SK-N-SH treated with all-trans-retinoic acid at 6 μM for 48 hours (cell line): ENCODE results near the gene SC5D.

Source experiments
- ATAC-seq: fragments of 200-7000 bp; cut with Tn5 transposase; 3 replicates; pipeline ENCODE4 v1.9.1; 2020; ENCODE audit warnings: mild to moderate bottlenecking, moderate library complexity
- ARNTL ChIP-seq: fragments of 450-650 bp; formaldehyde crosslinking; IDR thresholded peaks from 2 replicates; pipeline ENCODE4 v1.5.0; 2020; ENCODE audit warnings: low read depth, mild to moderate bottlenecking, moderate library complexity, borderline replicate concordance
- BACH2 ChIP-seq: fragments of 250-450 bp; sonication (Bioruptor Pico); IDR thresholded peaks from 2 replicates; pipeline ENCODE4 v1.9.0; 2021; ENCODE audit warnings: mild to moderate bottlenecking, borderline replicate concordance
- GLIS3 ChIP-seq: fragments of 250-450 bp; sonication (Bioruptor Pico); IDR thresholded peaks from 2 replicates; pipeline ENCODE4 v1.5.0; 2020; ENCODE audit warnings: mild to moderate bottlenecking, moderate library complexity
- ISL1 ChIP-seq: fragments of 250-450 bp; sonication (Bioruptor Pico); IDR thresholded peaks from 2 replicates; pipeline ENCODE4 v2.1.2; 2022; ENCODE audit warnings: mild to moderate bottlenecking, moderate library complexity
- OSR1 ChIP-seq: fragments of 250-450 bp; sonication (Bioruptor Pico); IDR thresholded peaks from 2 replicates; pipeline ENCODE4 v1.8.0; 2022; ENCODE audit warnings: moderate library complexity, mild to moderate bottlenecking, inconsistent platforms
- PPARA ChIP-seq: fragments of 250-450 bp; sonication (Bioruptor Pico); IDR thresholded peaks from 2 replicates; pipeline ENCODE4 v1.5.0; 2020; ENCODE audit warnings: mild to moderate bottlenecking, borderline replicate concordance
- SNAI2 ChIP-seq: fragments of 250-450 bp; sonication (Bioruptor Pico); IDR thresholded peaks from 2 replicates; pipeline ENCODE4 v1.5.0; 2020; ENCODE audit warnings: mild to moderate bottlenecking, moderate library complexity
- TCF4 ChIP-seq: fragments of 250-450 bp; sonication (Bioruptor Pico); IDR thresholded peaks from 2 replicates; pipeline ENCODE4 v1.8.0; 2021; ENCODE audit warnings: mild to moderate bottlenecking, moderate library complexity, borderline replicate concordance
- ZC3H10 ChIP-seq: fragments of 250-450 bp; sonication (Bioruptor Pico); IDR thresholded peaks from 2 replicates; pipeline ENCODE4 v1.5.1; 2021; ENCODE audit warnings: mild to moderate bottlenecking, moderate library complexity
- ZFP3 ChIP-seq: fragments of 250-450 bp; sonication (Bioruptor Pico); IDR thresholded peaks from 2 replicates; pipeline ENCODE4 v1.5.0; 2020; ENCODE audit warnings: mild to moderate bottlenecking, moderate library complexity
- ZFP30 ChIP-seq: fragments of 450-650 bp; formaldehyde crosslinking; IDR thresholded peaks from 2 replicates; pipeline ENCODE4 v1.5.0; 2022; ENCODE audit warnings: mild to moderate bottlenecking, moderate library complexity
- ZNF565 ChIP-seq: fragments of 450-650 bp; formaldehyde crosslinking; conservative IDR thresholded peaks from 2 replicates; pipeline ENCODE4 v1.5.0; 2020; ENCODE audit warnings: low read depth, mild to moderate bottlenecking, moderate library complexity
- ZNF70 ChIP-seq: fragments of 450-650 bp; formaldehyde crosslinking; IDR thresholded peaks from 2 replicates; pipeline ENCODE4 v1.5.0; 2020; ENCODE audit warnings: mild to moderate bottlenecking, moderate library complexity
- ZNF8 ChIP-seq: fragments of 450-650 bp; formaldehyde crosslinking; IDR thresholded peaks from 2 replicates; pipeline ENCODE4 v1.5.0; 2020; ENCODE audit warnings: mild to moderate bottlenecking, moderate library complexity
- TF ChIP-seq, protein P1 (sequence below): fragments of 250-450 bp; sonication (Bioruptor Pico); IDR thresholded peaks from 2 replicates; pipeline ENCODE4 v1.5.1; 2021; ENCODE audit warnings: mild to moderate bottlenecking, moderate library complexity
- TF ChIP-seq, protein P2 (sequence below): fragments of 250-450 bp; sonication (Bioruptor Pico); IDR thresholded peaks from 2 replicates; pipeline ENCODE4 v1.5.0; 2020; ENCODE audit warnings: mild to moderate bottlenecking, moderate library complexity
- TF ChIP-seq, protein P3 (sequence below): fragments of 250-450 bp; sonication (Bioruptor Pico); IDR thresholded peaks from 2 replicates; pipeline ENCODE4 v1.8.0; 2021; ENCODE audit warnings: low read depth, mild to moderate bottlenecking, moderate library complexity, borderline replicate concordance
- TF ChIP-seq, protein P4 (sequence below): fragments of 250-450 bp; sonication (Bioruptor Pico); IDR thresholded peaks from 2 replicates; pipeline ENCODE4 v1.8.0; 2020; ENCODE audit warnings: mild to moderate bottlenecking, moderate library complexity, borderline replicate concordance
- TF ChIP-seq, protein P5 (sequence below): fragments of 250-450 bp; sonication (Bioruptor Pico); IDR thresholded peaks from 2 replicates; pipeline ENCODE4 v1.5.1; 2020; ENCODE audit warnings: low read depth, mild to moderate bottlenecking, moderate library complexity

SC5D gene

DNA sequence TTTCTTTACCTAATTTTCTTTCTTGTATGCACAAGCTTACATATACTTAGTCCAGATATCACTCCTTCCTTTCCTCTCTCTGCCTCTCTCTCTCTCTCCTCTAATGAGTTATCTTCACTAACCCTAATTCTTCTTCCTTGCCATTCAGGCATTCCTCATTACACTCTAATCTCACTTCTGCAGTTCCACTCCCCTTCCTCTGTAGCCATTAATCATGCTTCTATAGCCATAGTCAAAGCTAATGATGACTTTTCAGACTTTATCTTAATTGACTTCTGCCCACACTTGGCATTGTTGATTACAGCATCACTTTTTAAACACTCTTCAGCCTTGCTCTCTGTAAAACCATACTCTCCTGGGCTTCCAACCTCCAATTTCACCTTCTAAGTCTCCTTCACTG is 35.3 kb upstream of the SC5D start:
- TF ChIP-seq ZC3H10 (CRISPR knock-in tag), result no peak
- TF ChIP-seq SNAI2 (CRISPR knock-in tag), result no peak
- TF ChIP-seq, protein P1, sequence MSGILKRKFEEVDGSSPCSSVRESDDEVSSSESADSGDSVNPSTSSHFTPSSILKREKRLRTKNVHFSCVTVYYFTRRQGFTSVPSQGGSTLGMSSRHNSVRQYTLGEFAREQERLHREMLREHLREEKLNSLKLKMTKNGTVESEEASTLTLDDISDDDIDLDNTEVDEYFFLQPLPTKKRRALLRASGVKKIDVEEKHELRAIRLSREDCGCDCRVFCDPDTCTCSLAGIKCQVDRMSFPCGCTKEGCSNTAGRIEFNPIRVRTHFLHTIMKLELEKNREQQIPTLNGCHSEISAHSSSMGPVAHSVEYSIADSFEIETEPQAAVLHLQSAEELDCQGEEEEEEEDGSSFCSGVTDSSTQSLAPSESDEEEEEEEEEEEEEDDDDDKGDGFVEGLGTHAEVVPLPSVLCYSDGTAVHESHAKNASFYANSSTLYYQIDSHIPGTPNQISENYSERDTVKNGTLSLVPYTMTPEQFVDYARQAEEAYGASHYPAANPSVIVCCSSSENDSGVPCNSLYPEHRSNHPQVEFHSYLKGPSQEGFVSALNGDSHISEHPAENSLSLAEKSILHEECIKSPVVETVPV (CRISPR knock-in tag), result no peak
- TF ChIP-seq TCF4 (CRISPR knock-in tag), result no peak
- TF ChIP-seq ZNF8 (CRISPR knock-in tag), result no peak
- TF ChIP-seq ARNTL (CRISPR knock-in tag), result no peak
- TF ChIP-seq ZNF70 (CRISPR knock-in tag), result no peak
- no peak for TF ChIP-seq ZNF565 (CRISPR knock-in tag)
- no peak for TF ChIP-seq BACH2
- no peak for TF ChIP-seq OSR1
- TF ChIP-seq ISL1 (CRISPR knock-in tag), result no peak
- TF ChIP-seq, protein P2, sequence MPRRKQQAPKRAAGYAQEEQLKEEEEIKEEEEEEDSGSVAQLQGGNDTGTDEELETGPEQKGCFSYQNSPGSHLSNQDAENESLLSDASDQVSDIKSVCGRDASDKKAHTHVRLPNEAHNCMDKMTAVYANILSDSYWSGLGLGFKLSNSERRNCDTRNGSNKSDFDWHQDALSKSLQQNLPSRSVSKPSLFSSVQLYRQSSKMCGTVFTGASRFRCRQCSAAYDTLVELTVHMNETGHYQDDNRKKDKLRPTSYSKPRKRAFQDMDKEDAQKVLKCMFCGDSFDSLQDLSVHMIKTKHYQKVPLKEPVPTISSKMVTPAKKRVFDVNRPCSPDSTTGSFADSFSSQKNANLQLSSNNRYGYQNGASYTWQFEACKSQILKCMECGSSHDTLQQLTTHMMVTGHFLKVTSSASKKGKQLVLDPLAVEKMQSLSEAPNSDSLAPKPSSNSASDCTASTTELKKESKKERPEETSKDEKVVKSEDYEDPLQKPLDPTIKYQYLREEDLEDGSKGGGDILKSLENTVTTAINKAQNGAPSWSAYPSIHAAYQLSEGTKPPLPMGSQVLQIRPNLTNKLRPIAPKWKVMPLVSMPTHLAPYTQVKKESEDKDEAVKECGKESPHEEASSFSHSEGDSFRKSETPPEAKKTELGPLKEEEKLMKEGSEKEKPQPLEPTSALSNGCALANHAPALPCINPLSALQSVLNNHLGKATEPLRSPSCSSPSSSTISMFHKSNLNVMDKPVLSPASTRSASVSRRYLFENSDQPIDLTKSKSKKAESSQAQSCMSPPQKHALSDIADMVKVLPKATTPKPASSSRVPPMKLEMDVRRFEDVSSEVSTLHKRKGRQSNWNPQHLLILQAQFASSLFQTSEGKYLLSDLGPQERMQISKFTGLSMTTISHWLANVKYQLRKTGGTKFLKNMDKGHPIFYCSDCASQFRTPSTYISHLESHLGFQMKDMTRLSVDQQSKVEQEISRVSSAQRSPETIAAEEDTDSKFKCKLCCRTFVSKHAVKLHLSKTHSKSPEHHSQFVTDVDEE (CRISPR knock-in tag), result no peak
- TF ChIP-seq, protein P3, sequence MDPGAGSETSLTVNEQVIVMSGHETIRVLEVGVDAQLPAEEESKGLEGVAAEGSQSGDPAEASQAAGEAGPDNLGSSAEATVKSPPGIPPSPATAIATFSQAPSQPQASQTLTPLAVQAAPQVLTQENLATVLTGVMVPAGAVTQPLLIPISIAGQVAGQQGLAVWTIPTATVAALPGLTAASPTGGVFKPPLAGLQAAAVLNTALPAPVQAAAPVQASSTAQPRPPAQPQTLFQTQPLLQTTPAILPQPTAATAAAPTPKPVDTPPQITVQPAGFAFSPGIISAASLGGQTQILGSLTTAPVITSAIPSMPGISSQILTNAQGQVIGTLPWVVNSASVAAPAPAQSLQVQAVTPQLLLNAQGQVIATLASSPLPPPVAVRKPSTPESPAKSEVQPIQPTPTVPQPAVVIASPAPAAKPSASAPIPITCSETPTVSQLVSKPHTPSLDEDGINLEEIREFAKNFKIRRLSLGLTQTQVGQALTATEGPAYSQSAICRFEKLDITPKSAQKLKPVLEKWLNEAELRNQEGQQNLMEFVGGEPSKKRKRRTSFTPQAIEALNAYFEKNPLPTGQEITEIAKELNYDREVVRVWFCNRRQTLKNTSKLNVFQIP (CRISPR knock-in tag), result no peak
- no peak for TF ChIP-seq ZFP30 (CRISPR knock-in tag)
- no peak for TF ChIP-seq PPARA (CRISPR knock-in tag)
- TF ChIP-seq, protein P4, sequence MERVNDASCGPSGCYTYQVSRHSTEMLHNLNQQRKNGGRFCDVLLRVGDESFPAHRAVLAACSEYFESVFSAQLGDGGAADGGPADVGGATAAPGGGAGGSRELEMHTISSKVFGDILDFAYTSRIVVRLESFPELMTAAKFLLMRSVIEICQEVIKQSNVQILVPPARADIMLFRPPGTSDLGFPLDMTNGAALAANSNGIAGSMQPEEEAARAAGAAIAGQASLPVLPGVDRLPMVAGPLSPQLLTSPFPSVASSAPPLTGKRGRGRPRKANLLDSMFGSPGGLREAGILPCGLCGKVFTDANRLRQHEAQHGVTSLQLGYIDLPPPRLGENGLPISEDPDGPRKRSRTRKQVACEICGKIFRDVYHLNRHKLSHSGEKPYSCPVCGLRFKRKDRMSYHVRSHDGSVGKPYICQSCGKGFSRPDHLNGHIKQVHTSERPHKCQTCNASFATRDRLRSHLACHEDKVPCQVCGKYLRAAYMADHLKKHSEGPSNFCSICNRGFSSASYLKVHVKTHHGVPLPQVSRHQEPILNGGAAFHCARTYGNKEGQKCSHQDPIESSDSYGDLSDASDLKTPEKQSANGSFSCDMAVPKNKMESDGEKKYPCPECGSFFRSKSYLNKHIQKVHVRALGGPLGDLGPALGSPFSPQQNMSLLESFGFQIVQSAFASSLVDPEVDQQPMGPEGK (CRISPR knock-in tag), result no peak
- TF ChIP-seq, protein P5, sequence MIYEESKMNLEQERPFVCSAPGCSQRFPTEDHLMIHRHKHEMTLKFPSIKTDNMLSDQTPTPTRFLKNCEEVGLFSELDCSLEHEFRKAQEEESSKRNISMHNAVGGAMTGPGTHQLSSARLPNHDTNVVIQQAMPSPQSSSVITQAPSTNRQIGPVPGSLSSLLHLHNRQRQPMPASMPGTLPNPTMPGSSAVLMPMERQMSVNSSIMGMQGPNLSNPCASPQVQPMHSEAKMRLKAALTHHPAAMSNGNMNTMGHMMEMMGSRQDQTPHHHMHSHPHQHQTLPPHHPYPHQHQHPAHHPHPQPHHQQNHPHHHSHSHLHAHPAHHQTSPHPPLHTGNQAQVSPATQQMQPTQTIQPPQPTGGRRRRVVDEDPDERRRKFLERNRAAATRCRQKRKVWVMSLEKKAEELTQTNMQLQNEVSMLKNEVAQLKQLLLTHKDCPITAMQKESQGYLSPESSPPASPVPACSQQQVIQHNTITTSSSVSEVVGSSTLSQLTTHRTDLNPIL (CRISPR knock-in tag), result no peak
- TF ChIP-seq GLIS3, result no peak
- no peak for TF ChIP-seq ZFP3 (CRISPR knock-in tag)
- ATAC-seq, result no peak

DNA sequence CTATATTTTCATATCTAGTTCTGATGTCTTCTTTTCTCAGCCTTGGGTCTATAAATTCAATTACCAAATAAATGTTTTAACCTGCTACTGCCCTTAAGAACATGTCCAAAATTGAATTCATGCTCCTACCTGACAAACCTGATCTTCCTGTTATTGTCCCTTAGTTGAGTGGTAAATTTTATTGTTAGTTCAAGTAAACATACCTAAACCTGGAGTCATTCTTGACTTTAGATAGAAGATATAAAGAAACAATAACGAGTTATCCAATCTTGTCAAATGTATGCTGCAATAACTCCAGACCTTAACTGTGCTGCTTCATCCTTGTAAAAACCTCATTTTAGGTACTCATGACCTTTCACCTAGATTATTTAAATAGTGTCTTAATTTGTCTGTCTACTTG is 34.6 kb upstream of the SC5D start:
- TF ChIP-seq PPARA (CRISPR knock-in tag) (no peak), ZC3H10 (CRISPR knock-in tag) (no peak), BACH2 (no peak), ZNF70 (CRISPR knock-in tag) (no peak)
- TF ChIP-seq, protein P2 (CRISPR knock-in tag), result no peak
- TF ChIP-seq, protein P5 (CRISPR knock-in tag), result no peak
- no peak for ATAC-seq
